Measurements from ENCODE around the gene MACF1.

The MACF1 gene

DNA sequence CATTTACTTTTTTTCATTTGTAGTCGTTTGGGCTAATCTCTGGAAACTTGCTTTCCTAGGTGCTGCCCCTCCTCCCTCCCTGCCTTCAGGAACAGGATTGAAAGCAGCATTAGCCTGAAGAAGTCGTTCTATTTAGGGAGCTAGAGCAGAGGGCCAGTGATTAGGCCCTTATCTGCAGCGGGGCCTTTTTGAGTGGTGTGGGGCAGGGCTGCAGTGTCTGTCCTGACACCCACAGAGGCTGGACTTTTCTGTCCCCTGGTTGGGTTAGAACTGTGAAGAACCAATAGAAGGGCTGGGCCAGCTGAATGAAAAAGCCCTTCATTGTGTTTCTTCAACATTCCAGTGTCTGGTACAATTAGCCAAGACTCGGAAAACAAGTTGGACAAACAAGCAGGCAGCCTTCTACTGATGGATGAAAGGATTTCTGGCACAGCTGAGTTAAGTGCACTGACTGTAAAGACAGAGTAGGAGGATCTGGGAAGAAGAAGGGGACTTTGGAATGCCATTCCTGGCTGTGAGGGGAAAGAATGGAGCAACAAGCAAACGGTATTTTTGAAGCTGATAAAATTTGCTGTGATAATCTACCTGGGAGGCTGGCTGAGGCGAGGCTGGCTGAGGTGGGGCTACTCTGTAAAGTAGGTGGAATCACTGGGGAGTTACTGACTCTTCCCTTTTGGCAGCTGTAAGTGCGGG lies 9.7 kb downstream of the MACF1 start:
- no peak for FAIRE-seq

DNA sequence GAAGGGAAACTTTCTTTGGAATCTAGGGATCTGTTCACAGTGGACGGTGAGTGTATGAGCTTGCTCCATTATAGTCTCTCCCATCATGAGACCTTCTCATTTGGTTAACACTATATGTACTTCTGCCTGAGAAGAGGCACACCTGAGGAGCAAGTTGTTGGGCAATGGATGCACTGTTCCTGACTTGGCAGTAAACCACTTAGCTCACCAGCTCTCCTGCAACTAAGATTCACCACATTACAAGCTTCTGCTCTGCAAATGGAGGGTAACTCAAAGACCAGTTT lies 10.2 kb downstream of the MACF1 start:
- no peak for FAIRE-seq

DNA sequence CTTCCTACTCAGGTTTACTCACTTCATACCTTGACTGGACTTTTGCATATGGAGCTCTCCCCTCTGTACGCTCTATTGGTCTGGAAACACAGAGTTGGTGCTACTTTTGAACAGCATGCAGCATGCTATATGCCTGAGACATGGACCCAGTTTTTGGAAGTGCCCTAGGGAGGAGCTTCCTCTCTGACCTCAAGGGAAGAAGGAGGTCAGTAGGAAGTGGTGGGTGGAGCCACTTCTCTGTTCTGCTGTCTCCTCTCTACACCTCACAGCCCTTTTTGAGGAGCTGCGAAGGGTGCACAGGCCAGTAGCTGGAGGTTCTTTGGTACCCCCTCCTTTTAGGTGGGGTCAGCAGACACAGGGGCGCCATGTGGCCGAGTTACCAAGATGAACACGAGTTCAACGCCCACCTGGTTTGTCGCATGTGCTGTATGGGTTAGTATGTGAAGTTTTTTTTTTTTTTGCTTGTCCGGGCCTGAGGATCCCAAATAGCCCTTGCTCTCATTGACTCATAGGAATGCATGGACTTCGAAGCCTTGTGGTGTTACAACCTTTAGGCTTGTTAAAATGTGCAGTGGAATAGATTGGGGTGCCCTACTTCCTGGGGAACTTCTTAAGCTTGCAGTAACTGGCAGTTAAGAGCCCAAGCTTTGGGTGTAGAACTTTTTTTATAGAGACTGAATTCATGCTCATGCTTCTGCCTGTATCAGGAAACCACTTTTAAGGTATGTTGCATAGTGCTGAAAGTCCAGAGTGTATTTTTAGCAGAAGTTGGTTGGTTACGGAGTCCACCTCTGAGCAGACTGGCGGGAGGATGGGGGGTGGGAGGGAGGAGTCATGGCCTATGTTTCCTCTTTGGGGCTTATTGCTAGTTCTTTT lies 10.7 kb downstream of the MACF1 start:
- FAIRE-seq, result no peak

DNA sequence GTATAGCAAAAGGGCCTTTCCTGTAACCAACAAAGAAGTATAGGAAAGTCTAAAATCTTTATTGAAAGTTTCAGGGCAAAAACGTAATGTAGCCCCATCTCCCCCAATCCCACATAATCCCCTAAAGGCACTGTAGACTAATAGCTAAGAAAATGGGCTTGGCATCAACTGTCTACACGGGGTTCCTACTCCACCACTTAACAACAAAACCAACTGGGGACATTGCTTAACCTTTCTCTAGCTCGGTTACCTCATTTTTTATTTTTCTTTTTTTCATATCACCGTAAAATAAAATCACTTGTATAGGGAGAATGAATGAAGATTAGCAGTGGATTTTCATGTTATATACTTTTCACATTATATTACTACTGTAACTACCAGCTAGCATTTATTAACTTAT lies 12.3 kb downstream of the MACF1 start:
- no peak for FAIRE-seq

DNA sequence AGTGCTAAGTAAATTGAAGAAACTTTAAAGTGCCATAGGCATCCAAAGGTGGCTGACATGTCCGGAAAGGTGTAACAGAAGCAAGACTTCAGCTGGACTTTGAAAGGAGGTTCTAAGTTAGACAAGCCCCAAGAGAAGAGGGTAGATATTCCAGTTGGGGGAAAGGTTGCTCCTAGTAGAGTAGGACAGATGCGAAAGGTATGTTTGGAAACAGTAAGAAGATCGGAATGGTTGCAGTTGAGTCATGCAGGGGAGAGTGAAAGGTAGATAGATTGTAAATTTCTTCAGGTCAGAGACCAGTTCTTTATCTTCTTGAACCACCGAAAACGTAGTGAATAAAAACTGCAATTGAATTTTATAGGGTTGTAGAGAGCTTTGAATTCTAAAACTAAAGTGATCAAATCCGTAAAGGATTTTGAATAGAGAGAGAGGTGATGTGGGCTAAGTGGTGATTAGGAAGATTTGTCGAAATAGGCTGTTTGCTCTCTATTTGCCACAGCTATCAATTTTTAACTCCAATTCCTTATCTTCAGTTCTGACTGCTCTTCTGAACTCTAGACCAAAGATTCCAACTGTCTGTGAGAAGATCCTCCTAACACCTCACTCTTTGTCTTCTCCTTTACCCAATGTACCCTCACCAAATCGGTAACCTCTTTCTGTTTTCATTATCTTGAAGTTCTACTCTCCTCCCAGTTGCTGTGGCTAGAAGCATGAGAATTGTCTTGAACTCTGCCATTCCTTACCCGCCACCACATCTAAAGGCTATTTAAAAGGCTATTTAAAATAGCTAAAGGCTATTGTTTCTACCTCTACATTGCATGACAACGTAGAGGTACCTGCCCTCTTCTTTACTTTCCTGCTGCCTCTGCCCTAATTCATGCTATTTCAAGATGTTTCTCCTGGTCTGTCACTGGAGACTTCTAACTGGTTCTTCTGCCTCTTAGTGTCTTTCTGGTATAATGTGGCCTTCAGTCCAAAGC lies 16.7 kb downstream of the MACF1 start:
- FAIRE-seq, result no peak

DNA sequence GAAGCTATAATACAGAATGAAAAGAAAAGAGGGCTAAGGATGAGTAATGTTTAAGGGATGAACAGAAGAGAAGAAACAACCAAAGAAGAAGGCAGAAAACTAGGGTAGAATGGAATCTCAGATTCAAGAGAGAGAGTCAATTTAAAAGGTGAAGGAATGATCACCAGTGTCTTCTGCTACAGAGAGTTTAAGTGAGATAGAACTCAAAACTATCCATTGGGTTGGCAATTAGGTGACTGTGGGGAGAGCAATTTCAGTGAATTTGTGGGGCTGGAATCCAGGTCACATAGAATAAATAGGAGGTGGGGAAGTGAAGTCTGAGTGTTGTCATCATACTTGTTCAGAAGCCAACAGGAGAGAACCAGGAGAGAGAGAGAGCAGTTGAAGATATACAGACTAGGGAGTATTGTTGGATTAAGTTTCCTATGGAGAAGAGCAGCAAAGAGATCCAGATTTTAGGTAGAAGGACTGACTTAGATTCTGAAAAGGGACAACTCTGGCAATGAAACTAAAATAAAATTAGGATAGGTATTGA lies 19.9 kb downstream of the MACF1 start:
- no peak for FAIRE-seq

DNA sequence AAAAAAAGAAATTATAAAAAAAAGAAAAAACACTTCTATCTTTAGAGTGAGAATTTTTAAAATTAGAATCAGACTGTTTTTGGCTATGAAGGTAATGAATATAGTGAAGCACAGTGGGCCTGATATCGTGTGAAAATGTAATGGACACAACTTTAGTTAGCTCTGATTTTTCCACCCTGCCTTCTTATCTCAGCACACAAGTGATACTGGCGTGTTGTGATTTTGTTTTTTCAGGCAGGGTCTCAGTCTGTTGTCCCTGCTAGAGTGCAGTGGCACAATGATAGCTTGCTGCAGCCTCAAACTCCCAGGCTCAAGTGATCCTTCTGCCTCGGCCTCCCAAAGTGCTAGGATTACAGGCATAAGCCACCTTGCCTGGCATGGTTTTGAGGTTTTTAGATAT lies 22.3 kb downstream of the MACF1 start:
- no peak for FAIRE-seq

DNA sequence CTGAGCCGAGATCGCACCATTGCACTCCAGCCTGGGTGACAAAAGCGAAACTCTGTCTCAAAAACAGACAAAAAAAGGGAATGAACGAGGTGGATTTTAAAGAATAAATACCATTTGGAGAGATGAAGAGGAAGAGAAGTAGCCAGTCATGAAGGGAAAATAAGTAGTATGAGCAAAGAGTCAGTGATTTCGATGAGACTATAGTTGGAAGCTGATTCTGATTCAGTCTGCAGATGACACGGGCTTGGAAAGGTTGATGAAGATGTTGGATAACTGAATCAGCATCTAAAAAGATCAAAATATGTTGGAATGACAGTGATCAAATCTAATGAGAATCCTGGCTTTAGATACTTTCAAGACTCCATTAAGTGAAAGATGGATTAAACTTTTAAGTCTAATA lies 23.8 kb downstream of the MACF1 start:
- FAIRE-seq, result no peak

DNA sequence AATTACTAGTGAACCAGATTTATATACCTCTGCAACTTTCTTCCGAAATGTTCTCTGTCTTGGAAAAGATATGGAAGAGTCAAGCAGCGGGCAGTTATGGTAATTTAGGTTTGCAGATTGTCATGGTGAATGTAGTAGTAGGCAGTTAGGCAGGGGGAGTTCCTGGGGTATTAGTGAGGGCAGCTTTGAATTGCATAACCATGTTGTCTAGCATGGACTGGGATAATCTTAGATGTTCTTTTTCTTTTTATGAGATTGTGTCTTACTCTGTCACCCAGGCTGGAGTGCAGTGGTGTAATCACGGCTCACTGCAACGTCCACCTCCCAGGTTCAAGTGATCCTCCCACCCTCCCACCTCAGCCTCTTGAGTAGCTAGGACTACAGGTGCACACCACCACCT lies 25.0 kb downstream of the MACF1 start:
- no peak for FAIRE-seq

DNA sequence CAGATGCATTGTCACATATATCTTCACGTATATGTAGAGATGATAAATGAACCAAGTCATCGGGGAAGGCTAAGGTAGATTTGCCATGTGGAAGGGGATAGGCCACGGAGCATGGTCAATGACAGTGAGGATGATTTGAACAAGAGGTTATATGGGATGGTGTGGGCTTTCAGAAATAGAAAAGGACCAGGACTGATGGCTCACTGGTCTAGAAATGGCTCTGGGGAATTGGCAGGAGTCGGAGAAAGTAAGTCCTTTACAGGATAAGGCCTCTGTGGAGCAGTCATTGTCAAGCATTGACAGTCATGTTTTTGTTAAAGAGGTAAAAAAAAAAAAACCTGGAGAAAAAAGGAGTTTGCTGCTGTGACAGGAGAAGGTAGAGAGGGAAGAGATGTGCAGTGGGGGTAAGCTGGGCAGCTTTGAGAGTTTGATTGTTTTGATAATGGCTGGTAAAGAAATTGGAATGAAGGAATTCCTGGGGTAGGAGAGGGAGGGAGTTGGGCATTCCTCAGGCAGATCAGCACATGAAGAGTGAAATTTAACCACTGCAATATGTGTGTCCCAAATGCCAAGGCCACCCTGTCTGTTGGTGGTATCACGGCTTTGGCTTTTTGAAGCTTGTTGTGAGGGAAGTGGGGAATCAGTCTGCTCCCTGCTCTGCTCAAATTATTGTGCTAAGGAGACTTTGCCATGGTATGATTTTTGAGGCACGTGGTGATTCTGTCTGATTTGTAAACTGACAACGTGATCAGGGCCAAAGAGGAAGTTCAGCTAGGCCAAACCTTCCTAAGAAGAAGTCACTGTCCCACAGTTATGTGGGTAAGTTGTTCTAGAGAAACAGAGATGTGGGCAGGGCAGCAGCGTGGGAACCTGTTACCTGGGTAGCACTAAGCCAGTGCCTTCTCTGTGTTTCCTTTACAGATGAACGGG lies 26.0 kb downstream of the MACF1 start:
- FAIRE-seq, result no peak

DNA sequence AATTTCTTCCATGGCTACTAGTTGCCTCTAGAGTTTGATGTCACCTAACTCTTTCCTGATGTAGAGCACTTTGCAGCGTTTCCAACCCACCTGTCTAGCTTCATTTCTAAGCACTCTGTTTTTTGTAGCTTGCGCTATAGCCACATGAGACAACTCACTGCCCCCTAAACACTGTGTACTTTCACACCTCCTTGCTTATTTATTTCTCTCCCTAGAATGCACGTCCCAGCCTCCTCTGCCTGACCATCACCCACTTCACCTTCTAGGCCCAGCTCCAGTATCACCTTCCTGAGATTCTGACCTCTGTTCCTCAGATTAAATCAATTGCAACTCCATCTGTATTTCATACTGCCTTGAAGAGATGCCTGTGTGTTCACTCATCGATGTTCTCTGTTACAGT lies 32.5 kb downstream of the MACF1 start:
- no peak for FAIRE-seq

DNA sequence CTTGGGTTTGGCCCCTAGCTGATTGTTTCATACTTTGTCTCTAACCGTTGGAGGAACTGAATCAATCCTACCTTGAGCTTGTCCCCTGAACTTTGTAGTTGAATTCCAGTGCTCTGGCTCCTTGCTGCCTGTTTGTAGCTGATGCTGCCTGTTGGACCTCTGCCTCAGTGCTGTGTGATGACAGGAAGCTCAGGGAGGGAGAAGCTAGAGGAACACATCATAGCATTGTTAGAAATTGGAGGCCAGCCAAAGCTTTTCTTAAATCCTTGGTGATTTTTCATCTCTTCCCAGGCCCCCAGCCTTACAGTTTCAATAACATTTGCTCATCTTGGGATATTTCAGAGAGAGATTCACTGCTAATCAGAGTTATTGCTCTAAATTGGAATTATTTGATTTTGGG lies 34.0 kb downstream of the MACF1 start:
- no peak for FAIRE-seq

DNA sequence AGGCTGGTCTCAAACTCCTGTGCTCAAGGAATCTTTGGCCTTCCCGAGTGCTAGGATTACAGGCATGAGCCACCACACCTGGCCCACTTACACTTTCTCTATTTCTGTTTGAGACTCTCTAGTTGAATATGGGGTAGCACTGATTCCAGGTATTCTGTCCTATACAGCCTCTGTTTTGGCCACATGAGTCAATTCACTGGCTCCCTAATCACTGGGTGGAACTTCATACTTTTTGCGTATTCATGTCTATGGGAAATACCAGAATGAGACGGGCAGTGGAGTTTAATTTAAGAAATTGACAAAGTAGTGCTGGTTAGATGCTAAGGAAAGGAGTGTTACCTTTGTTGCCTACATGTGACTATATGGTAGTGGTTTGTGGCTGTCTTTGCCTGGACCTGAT lies 35.5 kb downstream of the MACF1 start:
- FAIRE-seq, result no peak

DNA sequence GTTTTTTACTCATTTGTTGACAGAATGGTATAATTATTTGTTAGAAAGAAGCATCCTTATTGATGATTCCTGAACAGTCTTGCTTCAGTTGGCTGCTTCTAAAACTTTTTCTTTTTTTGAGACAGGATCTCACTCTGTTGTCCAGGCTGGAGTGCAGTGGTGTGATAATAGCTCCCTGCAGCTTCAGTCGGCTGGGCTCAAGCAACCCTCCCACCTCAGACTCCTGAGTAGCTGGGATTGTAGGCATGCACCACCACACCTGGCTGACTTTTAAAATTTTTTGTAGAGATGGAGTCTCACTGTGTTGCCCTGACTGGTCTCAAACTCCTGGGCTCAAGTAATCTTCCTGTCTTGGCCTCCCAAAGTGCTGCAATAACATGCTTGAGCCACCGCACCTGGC lies 38.8 kb downstream of the MACF1 start:
- no peak for FAIRE-seq

DNA sequence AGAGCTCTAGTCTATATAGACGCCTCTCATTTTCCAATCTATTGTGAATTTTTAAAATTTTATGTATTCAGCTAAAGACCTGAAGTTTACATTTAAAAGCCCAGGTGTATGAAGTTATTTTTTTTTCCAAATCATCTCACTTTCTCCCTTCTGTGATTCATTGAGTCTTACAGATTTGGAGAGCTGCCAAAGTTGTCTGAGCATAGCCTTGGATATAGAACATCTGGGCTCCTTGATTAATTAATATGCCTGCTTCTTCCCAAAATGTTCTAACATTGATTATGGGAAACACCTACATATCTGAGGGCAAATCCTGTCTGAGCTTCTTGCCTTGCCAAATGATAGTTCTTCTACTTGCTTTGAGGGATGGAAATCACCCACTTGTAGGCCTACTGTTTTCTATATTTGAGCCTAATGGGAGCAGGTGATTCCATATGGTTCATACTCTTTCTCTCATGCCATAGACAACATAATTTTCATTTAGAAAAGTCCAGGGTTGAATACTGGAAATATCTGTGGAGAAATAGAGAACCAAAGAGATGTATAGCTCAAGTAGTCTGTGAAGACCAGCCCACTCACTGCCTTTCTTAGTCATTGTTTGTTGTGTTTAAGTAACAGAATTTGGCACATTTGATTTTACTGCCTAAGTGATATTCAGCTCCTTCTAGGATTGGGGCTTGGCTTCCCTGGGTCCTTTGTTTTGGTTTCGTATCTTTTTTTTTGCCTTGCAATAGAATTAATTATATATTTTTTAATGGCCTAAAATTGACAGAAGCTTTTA lies 46.2 kb downstream of the MACF1 start:
- FAIRE-seq, result no peak

DNA sequence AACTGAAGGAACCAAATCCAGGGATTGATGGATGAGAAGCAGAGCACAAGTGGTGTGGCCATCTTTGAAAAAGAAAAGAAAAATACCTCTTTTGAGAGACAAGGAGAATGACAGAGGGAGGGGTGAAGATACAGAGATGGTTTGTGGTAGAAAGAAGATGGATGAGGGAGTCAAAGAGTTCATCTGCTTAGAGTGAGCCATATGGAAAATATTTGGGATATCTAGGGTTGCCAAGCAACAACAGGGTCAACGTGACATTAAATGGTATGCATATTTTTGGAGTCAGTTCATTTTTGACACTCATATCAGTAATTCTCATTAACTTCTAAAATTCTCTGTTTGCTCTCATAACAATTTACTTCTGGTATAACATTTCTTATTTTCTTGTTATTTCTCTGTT lies 50.7 kb downstream of the MACF1 start:
- FAIRE-seq, result no peak

DNA sequence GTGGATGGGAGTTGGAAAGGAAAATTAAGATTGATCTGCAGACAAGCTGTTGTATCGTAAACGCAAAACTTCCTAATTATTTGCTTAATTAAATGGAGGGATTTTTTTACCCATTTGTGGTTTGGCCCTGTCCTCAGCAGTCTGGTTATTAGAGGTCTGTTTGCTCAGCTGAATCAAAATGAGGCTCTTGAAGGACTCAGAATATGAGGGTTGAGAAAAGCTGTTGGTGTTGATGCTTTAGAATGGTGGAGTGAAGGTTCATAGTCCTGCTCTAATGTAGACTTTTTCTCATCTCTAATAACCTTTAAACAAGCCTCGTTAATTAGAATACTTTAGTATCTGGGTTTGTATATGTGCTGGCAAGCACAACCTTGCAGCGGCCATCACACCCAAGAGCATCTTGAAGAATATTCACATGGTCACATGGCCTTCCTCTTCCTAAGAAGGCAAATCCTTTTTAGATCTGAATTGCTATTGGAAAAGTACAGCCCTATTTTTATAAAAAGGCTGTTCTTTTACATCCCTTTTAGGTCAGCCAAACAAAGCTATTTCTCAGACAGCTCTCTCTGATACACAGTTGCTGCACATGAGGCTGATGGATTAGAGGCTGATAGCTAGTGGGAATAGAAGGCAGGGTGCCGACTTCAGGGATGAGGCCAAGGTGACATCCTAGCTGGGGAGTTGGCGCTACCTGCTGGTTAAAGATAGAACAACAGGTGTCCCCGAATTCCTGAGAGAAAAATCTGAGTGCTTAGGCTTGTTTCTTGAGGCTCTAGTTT lies 53.8 kb downstream of the MACF1 start:
- no peak for FAIRE-seq

DNA sequence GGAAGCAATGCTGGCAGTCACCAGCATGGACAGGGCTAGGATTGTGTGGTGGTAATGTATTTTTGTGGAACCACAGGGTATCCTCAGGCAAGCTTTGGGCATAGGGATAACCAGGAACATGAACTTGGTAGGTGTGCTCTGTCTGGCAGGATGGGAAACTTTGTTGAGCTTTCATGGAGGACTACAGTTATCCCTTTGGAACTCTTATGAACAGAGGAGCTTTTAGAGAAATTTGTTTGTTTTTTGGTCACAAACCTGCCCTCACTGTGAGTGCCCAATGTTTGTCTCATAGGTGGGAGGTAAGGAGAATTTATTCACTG lies 54.4 kb downstream of the MACF1 start:
- FAIRE-seq, result no peak

DNA sequence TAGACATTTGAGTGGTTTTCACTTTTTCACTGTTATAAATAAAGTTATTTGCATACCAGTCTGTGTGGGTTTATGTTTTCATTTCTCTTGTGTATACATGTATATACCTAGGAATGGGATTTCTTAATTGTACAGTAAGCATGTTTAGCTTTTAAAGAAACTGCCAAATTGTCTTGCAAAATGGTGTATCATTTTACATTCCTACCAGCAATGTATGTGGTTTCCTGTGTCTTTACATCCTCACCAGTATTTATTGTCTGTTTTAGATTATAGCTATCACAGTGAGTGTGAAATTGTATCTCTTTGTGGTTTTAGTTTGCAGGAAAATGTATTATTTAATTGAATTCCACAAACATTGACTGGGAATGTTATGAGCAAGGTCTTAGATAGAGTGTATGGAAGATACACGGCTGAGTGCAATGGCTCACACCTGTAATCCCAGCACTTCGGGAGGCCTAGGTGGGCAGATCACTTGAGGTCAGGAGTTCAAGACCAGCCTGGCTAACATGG lies 57.3 kb downstream of the MACF1 start:
- no peak for FAIRE-seq

DNA sequence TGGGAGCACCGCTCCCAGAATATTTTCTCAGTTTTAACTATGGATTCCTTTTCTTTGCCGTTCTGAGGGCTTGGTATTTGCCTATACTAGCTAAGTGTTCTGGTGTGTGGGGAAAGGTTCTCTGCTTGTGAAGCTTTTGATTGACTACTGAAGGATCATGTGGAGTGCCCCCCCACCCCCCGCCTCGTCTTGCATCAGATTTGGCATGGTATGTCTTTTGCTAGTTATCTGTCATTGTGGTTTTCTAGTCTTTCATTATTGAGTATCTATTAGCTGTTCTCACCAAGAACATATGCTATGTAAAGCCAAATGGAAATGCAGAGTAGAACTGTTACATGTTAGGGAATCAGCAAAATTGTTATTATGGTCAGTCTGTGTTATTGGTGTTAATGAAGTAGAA lies 58.3 kb downstream of the MACF1 start:
- FAIRE-seq, result no peak

All from colon (tissue), 2 donors.